HepG2 (cell line): ENCODE data around the gene SMIM12. TPM values are rescaled to one million over a fixed set of nuclear protein-coding genes. Genes with fewer than 3 reads are reported as not detected.
A peak's percentile ranks its signal among the peaks of the same experiment; 100 is the strongest.

ENCODE experiments used
- ATF6 ChIP-seq: sonication (generic); formaldehyde crosslinking; conservative IDR thresholded peaks from 2 replicates; pipeline ENCODE4 v1.4.0; 2020; ENCODE audit warnings: missing genetic modification reagents
- HNF1B ChIP-seq: sonication (generic); formaldehyde crosslinking; IDR thresholded peaks from 2 replicates; pipeline ENCODE4 v1.5.1; 2020; ENCODE audit warnings: mild to moderate bottlenecking, moderate library complexity, missing genetic modification reagents
- MIXL1 ChIP-seq: IDR thresholded peaks from 2 replicates; pipeline ENCODE4 v1.6.1; 2016
- MXD3 ChIP-seq: IDR thresholded peaks from 2 replicates; pipeline ENCODE4 v1.6.1; 2016; ENCODE audit warnings: mild to moderate bottlenecking, missing biosample characterization, missing genetic modification reagents
- NR2F2 ChIP-seq: IDR thresholded peaks from 2 replicates; pipeline ENCODE4 v1.6.1; 2012; ENCODE audit warnings: low read depth, inconsistent platforms, borderline replicate concordance
- SKIL ChIP-seq: sonication (generic); formaldehyde crosslinking; IDR thresholded peaks from 2 replicates; pipeline ENCODE4 v1.8.0; 2022; ENCODE audit warnings: missing genetic modification reagents, mild to moderate bottlenecking, moderate library complexity, borderline replicate concordance
- SP5 ChIP-seq: IDR thresholded peaks from 2 replicates; pipeline ENCODE4 v1.6.1; 2016; ENCODE audit warnings: low read depth, borderline replicate concordance
- SPEN ChIP-seq: sonication (generic); formaldehyde crosslinking; IDR thresholded peaks from 2 replicates; pipeline ENCODE4 v1.5.1; 2020; ENCODE audit warnings: low read depth, mild to moderate bottlenecking, missing genetic modification reagents
- ZFAT ChIP-seq: sonication (generic); formaldehyde crosslinking; conservative IDR thresholded peaks from 2 replicates; pipeline ENCODE4 v1.8.1; 2023; ENCODE audit warnings: missing genetic modification reagents, inconsistent platforms
- ZNF256 ChIP-seq: sonication (generic); formaldehyde crosslinking; conservative IDR thresholded peaks from 2 replicates; pipeline ENCODE4 v1.4.0; 2020; ENCODE audit warnings: missing genetic modification reagents
- ZNF333 ChIP-seq: sonication (generic); formaldehyde crosslinking; IDR thresholded peaks from 2 replicates; pipeline ENCODE4 v1.4.0; 2020; ENCODE audit warnings: mild to moderate bottlenecking, missing genetic modification reagents, borderline replicate concordance
- ZNF547 ChIP-seq: sonication (generic); formaldehyde crosslinking; IDR thresholded peaks from 2 replicates; pipeline ENCODE4 v1.5.1; 2020; ENCODE audit warnings: mild to moderate bottlenecking, missing genetic modification reagents
- ZNF709 ChIP-seq: sonication (generic); formaldehyde crosslinking; IDR thresholded peaks from 2 replicates; pipeline ENCODE4 v1.5.0; 2020; ENCODE audit warnings: mild to moderate bottlenecking, missing genetic modification reagents
- ZSCAN22 ChIP-seq: sonication (generic); formaldehyde crosslinking; IDR thresholded peaks from 2 replicates; pipeline ENCODE4 v1.4.0; 2020; ENCODE audit warnings: mild to moderate bottlenecking, missing genetic modification reagents
- polyA plus RNA-seq, 8 experiments: library from polyadenylated mRNA; depleted of rRNA in 3 of 8; stranded (reverse) in 7 of 8; unstranded in 1 of 8; fragments of >200 nt; fragmentation: Illumina TruSeq in 4 of 8; extraction: Trizol in 4 of 8; gene quantifications; 2 replicates each; pipeline versions ENCODE4 v1.2.1 to v1.2.3, GENCODE V29; 2011 to 2016; ENCODE audit warnings: low read depth in 4 of 8, missing spikeins in 1 of 8, mixed read lengths in 1 of 8; ENCODE audit not compliant: insufficient read depth in 1 of 8
- total RNA-seq, 5 experiments: library from RNA; depleted of rRNA; stranded (reverse); fragments of >200 nt; fragmentation: Illumina TruSeq; extraction: Trizol; gene quantifications; 2 replicates each; pipeline ENCODE4 v1.2.3, GENCODE V29; 2016; ENCODE audit warnings: low read depth in 1 of 5
- TF ChIP-seq, protein P1 (sequence below): IDR thresholded peaks from 2 replicates; pipeline ENCODE4 v1.6.1; 2016; ENCODE audit warnings: low read depth, missing genetic modification reagents, missing compliant biosample characterization
- TF ChIP-seq, protein P2 (sequence below): IDR thresholded peaks from 2 replicates; pipeline ENCODE4 v1.6.1; 2016

SMIM12 gene
- total and polyA plus RNA-seq, 2 of the 13 experiments (the other 11 are each of a cell fraction or from before 2014, with no cell fraction given): 20.1 to 41.3 TPM

- TF ChIP-seq ATF6 (CRISPR knock-in tag): 0 out of 2 replicates have a peak, but pooled peaks have one; percentile 40
- peak; percentile 26; the same call in 1 of the 2 replicates for TF ChIP-seq ZNF333 (CRISPR knock-in tag)
- peak; percentile 70 for TF ChIP-seq MIXL1 (CRISPR knock-in tag)
- TF ChIP-seq ZNF709 (CRISPR knock-in tag): peak; percentile 66; the same call in 1 of the 2 replicates
- TF ChIP-seq ZFAT: no peak
- 0 out of 2 replicates have a peak, but pooled peaks have one; percentile 30 for TF ChIP-seq SP5
- TF ChIP-seq, protein P1, sequence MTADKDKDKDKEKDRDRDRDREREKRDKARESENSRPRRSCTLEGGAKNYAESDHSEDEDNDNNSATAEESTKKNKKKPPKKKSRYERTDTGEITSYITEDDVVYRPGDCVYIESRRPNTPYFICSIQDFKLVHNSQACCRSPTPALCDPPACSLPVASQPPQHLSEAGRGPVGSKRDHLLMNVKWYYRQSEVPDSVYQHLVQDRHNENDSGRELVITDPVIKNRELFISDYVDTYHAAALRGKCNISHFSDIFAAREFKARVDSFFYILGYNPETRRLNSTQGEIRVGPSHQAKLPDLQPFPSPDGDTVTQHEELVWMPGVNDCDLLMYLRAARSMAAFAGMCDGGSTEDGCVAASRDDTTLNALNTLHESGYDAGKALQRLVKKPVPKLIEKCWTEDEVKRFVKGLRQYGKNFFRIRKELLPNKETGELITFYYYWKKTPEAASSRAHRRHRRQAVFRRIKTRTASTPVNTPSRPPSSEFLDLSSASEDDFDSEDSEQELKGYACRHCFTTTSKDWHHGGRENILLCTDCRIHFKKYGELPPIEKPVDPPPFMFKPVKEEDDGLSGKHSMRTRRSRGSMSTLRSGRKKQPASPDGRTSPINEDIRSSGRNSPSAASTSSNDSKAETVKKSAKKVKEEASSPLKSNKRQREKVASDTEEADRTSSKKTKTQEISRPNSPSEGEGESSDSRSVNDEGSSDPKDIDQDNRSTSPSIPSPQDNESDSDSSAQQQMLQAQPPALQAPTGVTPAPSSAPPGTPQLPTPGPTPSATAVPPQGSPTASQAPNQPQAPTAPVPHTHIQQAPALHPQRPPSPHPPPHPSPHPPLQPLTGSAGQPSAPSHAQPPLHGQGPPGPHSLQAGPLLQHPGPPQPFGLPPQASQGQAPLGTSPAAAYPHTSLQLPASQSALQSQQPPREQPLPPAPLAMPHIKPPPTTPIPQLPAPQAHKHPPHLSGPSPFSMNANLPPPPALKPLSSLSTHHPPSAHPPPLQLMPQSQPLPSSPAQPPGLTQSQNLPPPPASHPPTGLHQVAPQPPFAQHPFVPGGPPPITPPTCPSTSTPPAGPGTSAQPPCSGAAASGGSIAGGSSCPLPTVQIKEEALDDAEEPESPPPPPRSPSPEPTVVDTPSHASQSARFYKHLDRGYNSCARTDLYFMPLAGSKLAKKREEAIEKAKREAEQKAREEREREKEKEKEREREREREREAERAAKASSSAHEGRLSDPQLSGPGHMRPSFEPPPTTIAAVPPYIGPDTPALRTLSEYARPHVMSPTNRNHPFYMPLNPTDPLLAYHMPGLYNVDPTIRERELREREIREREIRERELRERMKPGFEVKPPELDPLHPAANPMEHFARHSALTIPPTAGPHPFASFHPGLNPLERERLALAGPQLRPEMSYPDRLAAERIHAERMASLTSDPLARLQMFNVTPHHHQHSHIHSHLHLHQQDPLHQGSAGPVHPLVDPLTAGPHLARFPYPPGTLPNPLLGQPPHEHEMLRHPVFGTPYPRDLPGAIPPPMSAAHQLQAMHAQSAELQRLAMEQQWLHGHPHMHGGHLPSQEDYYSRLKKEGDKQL (CRISPR knock-in tag): 0 out of 2 replicates have a peak, but pooled peaks have one; percentile 34
- TF ChIP-seq ZNF547 (CRISPR knock-in tag): peak; percentile 87; the same call in 1 of the 2 replicates
- TF ChIP-seq SKIL (CRISPR knock-in tag): 0 out of 2 replicates have a peak, but pooled peaks have one; percentile 12
- no peak; the same call in 1 of the 2 replicates for TF ChIP-seq NR2F2
- TF ChIP-seq MXD3 (CRISPR knock-in tag): peak; percentile 84
- 0 out of 2 replicates have a peak, but pooled peaks have one; percentile 34 for TF ChIP-seq ZNF256 (CRISPR knock-in tag)
- TF ChIP-seq HNF1B (CRISPR knock-in tag): peak; percentile 87
- peak; percentile 94 for TF ChIP-seq SPEN (CRISPR knock-in tag)
- no peak for TF ChIP-seq ZSCAN22 (CRISPR knock-in tag)
- TF ChIP-seq, protein P2, sequence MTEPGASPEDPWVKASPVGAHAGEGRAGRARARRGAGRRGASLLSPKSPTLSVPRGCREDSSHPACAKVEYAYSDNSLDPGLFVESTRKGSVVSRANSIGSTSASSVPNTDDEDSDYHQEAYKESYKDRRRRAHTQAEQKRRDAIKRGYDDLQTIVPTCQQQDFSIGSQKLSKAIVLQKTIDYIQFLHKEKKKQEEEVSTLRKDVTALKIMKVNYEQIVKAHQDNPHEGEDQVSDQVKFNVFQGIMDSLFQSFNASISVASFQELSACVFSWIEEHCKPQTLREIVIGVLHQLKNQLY (CRISPR knock-in tag): peak; percentile 96
These were observed at the start of gene SMIM12 (continued) for GRCh38 chr1:34859446-34860200.
